HG03558 (cell line): ENCODE measurements around the gene CTNNA3.

Source experiments
- ATAC-seq: cut with Tn5 transposase; IDR thresholded peaks from one replicate; pipeline ENCODE4 v1.9.1; 2021; ENCODE audit warnings: moderate number of reproducible peaks; ENCODE audit not compliant: unreplicated experiment; ENCODE audit errors: extremely low read depth

Gene CTNNA3

GRCh38 chr10:66651308-66652082 lies 1044.5 kb downstream of the CTNNA3 start:
- no peak for ATAC-seq

- ATAC-seq = no peak
These were observed 1046.4 kb downstream of the CTNNA3 start for GRCh38 chr10:66649626-66650025.

- no peak for ATAC-seq
These were observed 1053.8 kb downstream of the CTNNA3 start for GRCh38 chr10:66642217-66642616.

DNA sequence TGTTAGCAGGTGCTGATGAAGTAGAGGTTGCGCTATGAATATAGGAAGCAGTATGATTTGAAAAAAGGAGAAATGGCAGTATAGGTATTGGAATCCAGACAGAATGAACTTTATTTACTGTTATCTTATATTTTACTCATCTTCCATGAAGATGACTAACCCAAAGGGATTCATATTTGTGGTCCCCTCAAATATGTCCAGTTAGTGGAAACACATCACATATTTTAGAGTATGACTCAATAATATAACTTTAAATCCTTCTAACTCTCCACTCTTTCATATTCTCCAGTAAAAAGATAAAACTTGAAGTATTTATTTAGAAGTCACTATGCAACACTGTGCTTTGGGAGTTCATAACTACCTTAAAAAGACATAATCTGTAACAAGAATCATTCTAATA lies 1056.6 kb downstream of the CTNNA3 start:
- ATAC-seq = no peak

GRCh38 chr10:66637273-66638036 lies 1058.5 kb downstream of the CTNNA3 start:
- no peak for ATAC-seq

DNA sequence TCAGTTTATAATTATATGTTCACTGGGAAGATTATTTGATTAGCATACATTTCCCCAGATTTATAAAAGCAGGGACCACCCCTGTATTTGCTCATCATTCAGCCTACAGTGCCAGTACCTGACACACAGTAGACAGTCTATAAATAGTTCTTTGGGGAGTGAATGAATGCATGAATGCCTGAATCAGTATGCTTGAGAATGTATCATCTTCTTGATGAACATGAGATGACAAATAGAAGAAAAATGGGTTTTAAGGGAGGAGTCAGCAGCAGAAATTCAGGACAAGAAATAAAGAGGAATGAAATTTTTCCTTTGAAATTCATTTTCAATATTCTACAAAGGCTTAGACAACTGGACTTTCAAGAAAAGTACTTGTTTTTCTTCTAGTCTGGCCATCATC lies 1066.0 kb downstream of the CTNNA3 start:
- ATAC-seq = no peak

DNA sequence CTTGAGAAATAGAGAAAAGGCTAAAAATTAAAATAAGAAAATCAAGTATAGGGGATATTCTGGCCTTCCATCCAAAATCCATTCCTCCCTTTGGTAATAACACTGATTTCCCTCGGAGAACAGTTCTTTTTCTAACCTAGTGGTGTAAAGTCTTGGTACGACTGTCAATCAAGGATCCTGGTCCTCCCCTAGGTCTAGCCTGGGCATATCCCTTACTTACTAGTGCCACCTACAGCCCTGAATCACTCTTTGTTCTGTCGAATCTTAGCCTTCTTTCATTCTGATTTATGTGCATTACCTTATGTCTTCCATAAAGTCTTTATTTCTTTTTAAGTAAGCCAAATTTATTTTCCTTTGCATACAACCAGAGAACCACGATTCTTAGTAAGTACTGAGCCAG lies 1068.8 kb downstream of the CTNNA3 start:
- ATAC-seq = no peak

- ATAC-seq = no peak
These were observed 1070.0 kb downstream of the CTNNA3 start for GRCh38 chr10:66625709-66626590.

DNA sequence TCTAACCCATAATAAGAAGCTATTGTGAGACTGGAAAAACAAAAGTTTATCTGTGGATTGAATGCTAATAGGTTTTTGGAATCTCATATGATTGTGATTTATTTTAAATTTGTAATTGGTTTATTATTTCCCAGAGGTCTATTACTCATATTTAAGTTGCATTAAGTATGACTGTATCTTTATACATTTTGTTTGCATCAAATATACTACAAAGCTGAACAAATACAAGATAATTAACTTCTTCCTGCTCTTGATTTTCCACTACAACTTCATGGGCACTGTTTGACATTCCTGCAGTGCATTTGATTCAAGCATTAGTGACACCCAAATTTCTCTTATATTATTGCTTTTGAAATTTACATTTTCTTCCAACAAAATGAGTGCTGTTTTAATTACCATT lies 1073.9 kb downstream of the CTNNA3 start:
- no peak for ATAC-seq

- ATAC-seq = no peak
These were observed 1091.8 kb downstream of the CTNNA3 start for GRCh38 chr10:66604195-66604594.

DNA sequence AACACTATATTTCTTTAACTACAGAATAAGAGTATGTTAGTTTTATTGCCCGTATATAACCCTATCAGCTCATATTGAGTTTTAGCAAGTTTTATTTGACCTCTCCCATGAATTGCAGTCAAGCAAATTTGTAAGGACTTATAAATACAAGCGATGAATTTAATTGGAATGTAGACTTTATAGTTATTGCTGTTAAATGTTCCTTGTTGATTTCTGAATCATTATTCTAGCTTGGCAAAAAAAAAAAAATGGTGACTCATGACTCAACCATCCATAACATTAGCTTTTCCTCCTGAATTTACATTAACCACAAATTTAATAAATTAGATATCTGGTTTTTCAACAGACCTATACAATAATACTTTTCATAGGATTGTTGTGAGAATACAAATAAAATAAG lies 1104.1 kb downstream of the CTNNA3 start:
- no peak for ATAC-seq

GRCh38 chr10:66587680-66588050 lies 1108.3 kb downstream of the CTNNA3 start:
- ATAC-seq = no peak

DNA sequence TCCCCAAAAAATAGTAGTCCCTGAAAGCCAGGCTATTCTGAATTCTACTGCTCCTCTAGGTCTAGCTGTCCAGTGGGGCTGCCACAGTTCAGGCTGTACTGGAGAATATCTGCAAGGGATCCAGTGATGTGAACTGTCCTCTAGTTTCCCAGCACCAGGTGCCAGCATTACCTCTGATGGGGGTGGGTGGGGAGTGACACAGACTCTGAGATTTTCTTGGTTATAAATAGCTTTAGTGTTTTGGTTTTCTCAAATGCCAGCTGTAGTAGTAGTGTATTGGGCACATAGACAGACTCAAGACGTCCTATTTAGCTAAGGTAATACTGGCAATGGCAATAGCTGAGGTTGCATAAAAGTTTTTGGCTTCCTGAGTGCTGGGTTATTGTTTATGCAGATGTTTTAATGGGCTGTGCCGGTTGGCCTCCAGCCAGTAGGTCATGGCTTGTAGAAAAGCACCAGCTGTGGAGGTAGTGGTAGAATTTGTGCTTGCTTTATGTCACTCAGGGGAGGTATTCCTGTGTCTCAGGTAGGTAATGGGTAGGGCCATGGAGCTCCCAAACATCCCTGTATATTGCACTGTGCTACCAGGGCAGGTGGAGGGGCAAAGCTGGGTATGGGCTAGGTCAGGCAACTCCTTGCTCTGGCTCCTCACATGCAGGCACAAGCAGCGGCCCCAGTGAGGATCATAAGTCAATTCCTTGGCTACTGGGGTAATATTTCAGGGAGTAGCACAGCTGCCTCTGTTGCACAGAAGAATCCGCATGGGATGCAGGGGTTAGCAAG lies 1108.9 kb downstream of the CTNNA3 start:
- ATAC-seq = no peak

DNA sequence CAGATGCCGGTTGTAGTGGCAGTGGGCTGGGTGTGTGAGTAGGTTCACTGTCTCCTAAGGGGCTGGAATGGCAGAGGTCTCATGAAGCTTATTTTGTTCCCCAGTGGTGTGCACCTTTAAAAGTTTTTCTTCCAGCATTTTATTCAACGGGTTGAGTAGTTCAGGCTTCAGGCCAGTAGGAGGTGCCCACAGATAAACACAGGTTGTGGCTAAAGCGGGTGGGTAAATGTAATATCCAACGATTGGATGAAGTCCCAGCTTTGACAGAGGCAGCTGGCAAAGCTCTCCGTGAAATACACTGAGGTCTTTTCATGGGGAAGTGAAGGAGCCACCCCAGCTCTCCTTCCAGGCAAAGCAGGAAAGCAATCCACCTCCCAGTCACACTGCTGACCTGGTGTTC lies 1109.9 kb downstream of the CTNNA3 start:
- no peak for ATAC-seq

DNA sequence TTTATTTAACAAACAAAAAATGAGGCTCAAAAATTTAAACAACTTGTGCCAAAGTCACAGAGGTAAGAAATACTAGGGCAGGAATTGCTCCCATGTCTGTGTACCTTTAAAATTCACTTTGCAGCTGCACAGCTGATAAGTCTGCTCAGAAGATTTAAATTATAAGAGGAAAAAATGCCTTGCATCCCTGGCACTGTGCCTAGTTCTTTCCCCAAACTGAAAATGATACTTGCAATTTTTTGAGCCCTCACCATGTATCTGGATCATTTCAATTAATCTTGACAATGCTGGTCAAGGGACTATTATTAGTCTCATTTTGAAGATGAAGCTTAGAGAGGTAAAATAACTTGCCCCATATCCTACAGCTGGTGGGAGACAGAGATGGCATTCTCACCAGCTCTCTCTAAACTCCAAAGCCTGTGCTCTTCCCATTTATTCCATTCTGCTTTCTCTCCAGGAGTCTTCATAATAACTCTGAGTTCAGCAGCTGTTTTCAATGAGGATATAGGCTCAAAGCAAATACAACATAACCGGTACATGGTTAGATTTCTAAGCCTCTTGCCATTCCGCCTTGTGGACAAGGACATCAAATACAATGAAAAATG lies 1120.6 kb downstream of the CTNNA3 start:
- ATAC-seq = no peak

DNA sequence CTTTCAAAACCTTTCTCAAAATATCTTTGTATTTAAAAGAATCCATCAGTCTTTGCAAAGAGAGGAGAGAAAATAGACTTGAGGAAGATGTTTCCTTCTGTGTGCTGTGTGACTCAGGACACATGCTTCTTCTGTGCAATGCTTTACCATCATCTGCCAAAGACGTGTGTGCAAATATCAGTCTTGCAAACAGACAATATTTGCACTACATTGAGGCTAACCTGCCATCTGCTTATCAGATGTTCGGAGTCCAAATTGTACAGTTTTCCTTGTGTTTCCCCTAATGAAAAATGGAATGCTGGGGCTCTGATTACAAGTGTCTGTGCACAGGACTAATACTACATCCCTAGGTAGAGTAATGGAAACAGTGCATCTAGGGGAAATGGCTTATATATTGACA lies 1123.3 kb downstream of the CTNNA3 start:
- ATAC-seq = no peak

- no peak for ATAC-seq
These were observed 1130.0 kb downstream of the CTNNA3 start for GRCh38 chr10:66565999-66566398.

DNA sequence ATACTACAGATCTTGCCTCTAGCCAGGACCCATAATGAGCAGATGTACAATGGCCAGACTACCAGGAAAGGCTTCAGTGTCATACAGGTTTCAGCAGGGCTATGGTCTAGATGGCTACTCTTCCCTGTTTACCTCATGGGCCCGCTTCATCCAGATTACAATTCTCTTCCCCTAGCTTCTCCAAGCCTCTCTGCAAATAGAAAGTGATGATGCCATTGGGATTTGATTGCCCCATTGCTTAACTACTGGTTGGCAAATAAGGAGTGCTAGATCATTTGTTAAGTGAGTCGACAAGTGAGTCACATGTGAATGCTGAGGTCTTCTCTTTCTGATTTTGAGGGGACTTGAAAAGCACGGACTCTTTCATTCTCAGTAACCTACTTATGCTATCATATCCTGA lies 1131.7 kb downstream of the CTNNA3 start:
- no peak for ATAC-seq

DNA sequence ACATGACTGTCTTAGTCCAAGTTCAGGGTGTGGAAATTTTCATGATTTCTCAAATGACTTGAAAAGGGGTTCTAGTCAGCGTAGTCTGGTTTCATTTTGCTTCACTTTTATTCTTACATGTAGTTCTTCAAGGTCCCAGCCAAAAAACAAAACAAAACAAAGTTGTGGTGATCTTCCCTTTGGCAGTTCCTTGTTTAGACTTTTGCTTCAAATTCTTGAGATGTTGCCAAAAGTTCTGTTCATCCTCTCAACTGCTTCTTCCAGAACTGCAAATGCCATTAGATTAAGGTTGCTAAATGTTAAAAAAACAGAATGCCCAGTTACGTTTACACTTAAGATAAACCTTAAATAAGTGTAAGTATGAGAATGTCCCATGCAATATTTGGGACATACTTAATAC lies 1140.9 kb downstream of the CTNNA3 start:
- no peak for ATAC-seq

GRCh38 chr10:66552331-66552730 lies 1143.7 kb downstream of the CTNNA3 start:
- ATAC-seq = no peak
